ENCODE measurements around the gene NNT. TPM values are rescaled to one million over a fixed set of nuclear protein-coding genes. Genes with fewer than 3 reads are reported as not detected.

Gene NNT
- total and polyA plus RNA-seq, 2 of the 8 experiments (the other 6 are each of a cell fraction or from before 2014, with no cell fraction given) = 11.0 to 22.2 TPM

- Histone ChIP-seq H3K14ac (ENCODE audit: insufficient read length) (no peak overlapping the region), H2BK120ac (replicated peaks; ENCODE audit: low read depth, low read length) (no peak overlapping the region), H3K79me1 (ENCODE audit: low read depth, low read length) (no peaks in the 10 kb centered on the region; the same call in 1 of the 2 replicates), H2BK5ac (ENCODE audit: low read depth, low read length) (no peak overlapping the region), H3K27ac (ENCODE audit: low read depth, low read length) (no peak overlapping the region), H4K8ac (ENCODE audit: extremely low read depth, insufficient read depth, low read length) (no peak overlapping the region), H3K18ac (ENCODE audit: extremely low read depth, low read length) (no peak overlapping the region), H3K4me2 (ENCODE audit: insufficient read depth in 1 of 2, low read depth in 2 of 2, low read length in 2 of 2) (no peak overlapping the region), H3K9me3 (ENCODE audit: insufficient read depth in 2 of 2, low read depth in 1 of 2, low read length in 1 of 2) (no peaks in the 10 kb centered on the region), H3K23me2 (ENCODE audit: low read depth, low read length) (no peaks in the 10 kb centered on the region), H3K4ac (replicated peaks; ENCODE audit: insufficient read length, low read depth, low read length) (no peak overlapping the region), H2BK20ac (ENCODE audit: low read length) (no peak overlapping the region), H3K9ac (replicated peaks in 1 of 4; ENCODE audit: extremely low read depth in 1 of 4, low read depth in 3 of 4, low read length in 3 of 4) (no peak overlapping the region), H3K4me3 (ENCODE audit: extremely low read depth in 1 of 4, insufficient read depth in 2 of 4, low read depth in 3 of 4, low read length in 4 of 4) (no peak overlapping the region), H3K36me3 (ENCODE audit: control insufficient read depth in 2 of 4, insufficient read depth in 4 of 4, low read length in 3 of 4) (no peaks in the 10 kb centered on the region), H3K23ac (ENCODE audit: insufficient read length) (no peak overlapping the region), H3K79me2 (ENCODE audit: control insufficient read depth in 1 of 2, insufficient read depth in 2 of 2, low read length in 2 of 2) (no peaks in the 10 kb centered on the region), H4K91ac (replicated peaks; ENCODE audit: insufficient read length, low read length) (no peak overlapping the region), H2BK12ac (ENCODE audit: low read depth, low read length) (no peak overlapping the region), H3K4me1 (replicated peaks in 1 of 4; ENCODE audit: control insufficient read depth in 3 of 4, insufficient read depth in 4 of 4, low read length in 3 of 4) (no peaks in the 10 kb centered on the region), H3K27me3 (replicated peaks in 1 of 4; ENCODE audit: control insufficient read depth in 3 of 4, extremely low read depth in 1 of 4, insufficient read depth in 3 of 4, low read length in 3 of 4) (no peaks in the 10 kb centered on the region), H4K20me1 (replicated peaks in 1 of 2; ENCODE audit: control insufficient read depth in 1 of 2, insufficient read depth in 2 of 2, low read length in 2 of 2) (no peaks in the 10 kb centered on the region), H2AFZ (ENCODE audit: low read length) (no peak overlapping the region), H4K5ac (ENCODE audit: insufficient read length, low read depth, low read length) (no peak overlapping the region), H2AK5ac (ENCODE audit: low read depth, low read length) (no peak overlapping the region), H2BK15ac (ENCODE audit: low read length) (no peak overlapping the region), H3K56ac (replicated peaks; ENCODE audit: insufficient read length, low read depth, low read length) (no peak overlapping the region)
- no peak for FAIRE-seq
- ChIA-PET POLR2A (ENCODE audit: partially characterized antibody) (no interaction called here), CTCF (ENCODE audit: partially characterized antibody) (no interaction called here)
- no peak for DNase-seq (ENCODE audit: low read depth in 1 of 2, low spot score in 2 of 2)
- TF ChIP-seq YY1 (IDR thresholded peaks at IDR 0.05; ENCODE audit: low read depth, low read length) (no peak), PHF8 (conservative IDR thresholded peaks at IDR 0.05; ENCODE audit: low read depth, low read length) (no peak), CBX8 (IDR thresholded peaks at IDR 0.05; ENCODE audit: borderline replicate concordance, low read depth, low read length) (no peak)
Measured at GRCh38 chr5:43638546-43638945, 35.6 kb downstream of the NNT start.
